ENCODE results near the gene RD3L.
"Not testable (repeated sequence)": the region's sequence is repeated elsewhere in the genome, so short reads cannot be mapped to it uniquely, and the experiment has no call there.

Gene RD3L

DNA sequence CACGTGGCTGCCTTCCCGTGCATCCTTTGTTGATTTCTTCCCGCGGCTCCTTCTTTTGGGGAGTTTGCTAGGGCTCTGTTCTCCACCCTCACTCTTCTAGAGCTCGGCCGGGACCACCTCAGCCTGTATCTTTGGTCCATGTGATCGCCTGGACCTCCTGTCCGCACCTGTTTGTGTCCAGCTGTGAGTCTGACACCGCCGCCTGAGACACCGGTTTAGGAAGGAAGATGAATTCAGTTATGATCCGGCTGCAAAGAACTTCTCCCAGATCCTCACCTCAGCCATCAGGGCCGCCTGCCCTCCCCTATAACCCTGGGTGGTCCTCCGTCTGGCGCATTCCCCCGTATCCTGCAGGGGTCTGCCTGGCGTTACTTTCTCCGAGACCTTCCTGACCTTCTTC is 14.8 kb downstream of the RD3L start:
- DNase-seq: no peak

DNA sequence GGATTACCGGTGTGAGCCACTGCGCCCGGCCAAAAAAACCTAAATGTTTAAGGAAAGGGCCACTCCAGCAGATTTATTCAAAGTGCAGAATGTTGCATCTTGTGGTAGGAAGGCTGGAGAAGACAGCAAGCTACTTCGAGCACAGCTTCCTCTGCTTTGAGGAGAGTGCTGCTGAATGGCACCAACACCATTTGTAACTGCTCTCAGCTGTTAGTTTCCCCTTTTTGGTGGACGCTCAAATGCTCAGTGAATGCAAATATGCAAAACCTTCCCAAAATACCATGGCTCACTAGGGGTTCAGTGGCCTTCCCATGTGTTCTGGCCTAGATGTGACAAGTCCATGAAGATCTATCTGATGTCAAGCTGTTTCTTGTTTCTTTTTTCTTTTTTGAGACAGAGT is 17.0 kb downstream of the RD3L start:
- no peak for DNase-seq

DNA sequence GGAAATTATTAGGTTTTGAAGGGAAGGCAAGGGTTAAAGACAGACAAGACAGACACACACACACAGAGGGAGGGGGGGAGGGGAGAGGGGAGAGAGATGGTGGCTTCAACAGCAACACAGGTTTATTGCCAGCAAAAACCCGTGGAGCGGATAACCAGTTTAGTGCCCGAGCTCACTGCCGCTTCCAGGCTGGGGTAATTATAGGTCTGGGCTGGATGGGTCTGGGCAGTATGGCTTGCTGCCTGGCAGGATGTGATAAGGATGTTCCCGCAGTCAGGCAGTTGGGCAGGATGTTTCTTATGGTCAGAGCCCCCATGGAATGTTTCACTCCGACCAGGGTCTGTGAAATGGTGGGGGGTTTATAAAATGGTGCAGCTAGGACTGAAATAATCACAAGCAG is 18.5 kb downstream of the RD3L start:
- no peak for DNase-seq

DNA sequence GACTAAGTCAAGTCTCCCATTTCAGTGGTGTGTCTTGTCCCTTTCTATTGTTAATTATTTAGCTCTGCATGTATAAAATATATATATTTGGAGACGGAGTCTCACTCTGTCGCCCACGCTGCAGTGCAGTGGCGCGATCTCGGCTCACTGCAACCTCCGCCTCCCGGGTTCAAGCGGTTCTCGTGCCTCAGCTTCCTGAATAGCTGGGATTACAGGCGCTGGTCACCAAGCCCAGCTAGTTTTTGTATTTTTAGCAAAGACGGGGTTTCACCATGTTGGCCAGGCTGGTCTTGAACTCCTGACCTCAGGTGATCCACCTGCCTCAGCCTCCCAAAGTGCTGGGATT is 20.5 kb downstream of the RD3L start:
- DNase-seq: not testable (repeated sequence)

DNA sequence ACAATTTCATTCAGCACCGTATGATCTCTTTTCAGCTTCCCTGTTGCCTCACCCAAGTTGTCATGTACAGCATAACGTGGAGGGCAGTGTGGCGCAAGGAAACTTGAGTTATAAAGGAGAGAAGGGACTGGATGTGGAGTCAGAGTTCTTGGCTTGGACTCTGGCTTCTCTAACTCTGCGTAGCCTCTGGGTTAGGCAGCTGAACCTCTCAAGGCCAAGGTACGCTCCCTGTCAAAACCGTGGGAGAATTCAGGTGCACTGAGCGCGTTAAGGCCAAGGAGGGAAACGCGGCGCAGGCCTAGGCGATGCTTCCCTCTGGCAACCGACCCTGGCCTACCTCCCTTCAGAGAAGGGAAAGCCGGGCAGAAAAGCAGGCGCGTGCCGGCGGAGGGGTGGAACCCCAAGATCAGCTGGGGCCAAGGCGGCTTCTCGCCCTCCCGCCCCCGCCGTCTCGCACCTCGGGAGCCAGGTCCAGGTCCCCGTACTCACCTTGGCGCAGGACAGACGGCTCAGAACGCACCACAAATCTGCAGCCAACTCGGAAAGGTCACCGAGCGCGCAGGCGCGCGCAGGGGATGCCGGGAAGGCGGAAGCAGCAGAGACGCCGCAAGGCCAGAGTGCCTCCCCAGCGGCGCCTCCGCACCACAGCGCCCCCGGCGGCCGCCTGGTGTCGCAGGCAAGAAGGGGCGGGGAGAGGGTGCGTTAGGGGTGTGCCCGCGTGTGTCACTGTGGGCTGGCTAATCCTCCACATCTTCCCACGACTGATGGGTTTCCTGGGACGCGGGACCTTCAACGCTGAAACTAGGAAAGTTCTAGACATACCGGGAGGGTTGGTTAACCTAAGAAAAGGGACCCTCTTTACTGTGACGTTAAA is 21.1 kb downstream of the RD3L start:
- DNase-seq: peak; percentile 95

DNA sequence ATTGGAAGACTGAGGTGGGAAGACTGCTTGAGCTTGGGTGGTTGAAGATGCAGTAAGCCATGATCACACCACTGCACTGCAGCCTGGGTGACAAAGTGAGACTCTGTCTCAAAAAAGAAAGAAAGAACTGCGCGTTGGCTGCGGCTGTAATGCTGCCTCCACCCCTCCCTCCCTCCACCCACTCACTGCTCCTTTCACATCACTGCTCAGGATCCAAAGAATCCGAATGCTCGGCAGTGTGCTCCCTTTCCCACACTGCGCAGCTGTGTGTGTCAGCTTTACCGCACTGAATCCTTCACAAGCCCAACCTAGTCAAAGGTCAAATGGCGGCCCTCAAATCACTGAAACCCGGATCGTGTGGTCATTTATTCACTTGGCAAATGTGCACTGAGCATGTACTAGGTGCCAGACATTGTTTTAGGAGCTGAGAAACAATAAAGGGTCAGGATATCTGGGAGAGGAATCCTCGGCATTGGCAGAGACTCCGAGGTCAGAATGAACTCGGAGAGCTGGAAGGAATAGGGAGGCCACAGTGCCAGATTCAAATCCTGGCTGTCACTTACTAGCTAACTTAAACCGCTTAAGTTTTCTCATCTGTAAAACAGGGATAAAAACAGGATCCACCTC is 25.6 kb downstream of the RD3L start:
- DNase-seq: no peak

DNA sequence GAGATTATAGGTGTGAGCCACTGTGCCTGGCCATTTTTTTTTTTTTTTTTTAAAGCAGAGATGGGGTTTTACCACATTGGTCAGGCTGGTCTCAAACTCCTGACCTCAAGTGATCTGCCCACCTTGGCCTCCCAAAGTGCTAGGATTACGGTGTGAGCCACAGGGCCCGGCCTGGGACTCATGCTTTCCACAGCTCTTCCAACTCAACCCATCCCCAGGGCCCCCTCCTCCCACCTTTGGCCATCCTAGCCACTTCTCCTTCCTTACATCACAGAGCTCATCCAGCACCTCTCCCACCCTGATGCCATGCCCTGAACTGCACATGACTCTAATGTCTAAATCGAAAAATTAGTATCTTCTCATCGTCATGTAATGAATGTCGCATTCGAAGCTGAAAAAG is 26.7 kb downstream of the RD3L start:
- no peak for DNase-seq

DNA sequence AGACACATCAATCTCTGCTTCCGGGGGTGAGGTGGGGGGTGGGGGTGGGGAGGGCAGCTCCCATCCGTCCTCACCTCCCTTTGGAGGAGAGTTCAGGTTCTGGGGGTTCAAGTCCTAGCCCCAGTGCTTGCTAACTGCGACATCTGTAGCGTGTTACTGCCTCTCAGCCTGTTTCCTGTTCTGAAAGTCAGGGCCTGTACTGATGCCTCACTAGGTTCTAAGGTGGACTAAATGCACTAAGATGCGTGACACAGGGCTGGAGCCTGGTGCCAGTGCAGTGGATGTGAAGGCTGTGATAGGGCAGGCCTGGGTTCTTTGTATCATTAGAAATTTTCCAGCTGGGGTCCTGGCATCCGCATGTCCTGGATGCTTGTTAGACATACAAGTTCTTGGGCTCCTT is 31.3 kb downstream of the RD3L start:
- no peak for DNase-seq

DNA sequence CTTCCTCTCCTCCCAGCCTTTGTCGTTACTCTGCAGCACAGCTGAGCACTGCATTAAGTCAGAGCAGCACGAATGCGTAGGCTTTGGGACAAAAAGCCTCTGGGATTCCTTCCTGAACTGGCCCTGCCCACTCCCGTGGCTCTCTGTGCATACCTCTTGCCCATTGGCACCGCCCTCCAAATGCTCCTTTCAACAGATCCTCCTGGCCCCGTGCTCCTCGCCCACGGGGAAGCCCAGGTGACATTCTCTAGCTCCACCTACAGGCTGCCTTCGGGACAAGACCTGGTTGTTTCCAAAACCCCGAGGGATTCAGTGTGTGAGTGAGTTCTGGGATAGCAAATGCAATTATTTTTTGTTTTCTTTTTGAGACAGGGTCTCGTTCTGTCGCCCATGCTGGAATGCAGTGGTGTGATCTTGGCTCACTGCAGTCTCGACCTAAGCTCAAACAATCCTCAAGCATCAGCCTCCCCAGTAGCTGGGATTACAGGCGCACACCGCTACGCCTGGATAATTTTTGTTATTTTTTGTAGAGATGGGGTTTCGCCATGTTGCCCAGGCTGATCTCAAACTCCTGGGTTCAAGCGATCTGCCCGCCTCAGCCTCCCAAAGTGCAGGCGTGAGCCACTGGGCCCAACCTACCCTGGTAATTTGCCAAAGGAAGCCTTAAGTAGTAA is 31.9 kb downstream of the RD3L start:
- DNase-seq: peak; percentile 70

DNA sequence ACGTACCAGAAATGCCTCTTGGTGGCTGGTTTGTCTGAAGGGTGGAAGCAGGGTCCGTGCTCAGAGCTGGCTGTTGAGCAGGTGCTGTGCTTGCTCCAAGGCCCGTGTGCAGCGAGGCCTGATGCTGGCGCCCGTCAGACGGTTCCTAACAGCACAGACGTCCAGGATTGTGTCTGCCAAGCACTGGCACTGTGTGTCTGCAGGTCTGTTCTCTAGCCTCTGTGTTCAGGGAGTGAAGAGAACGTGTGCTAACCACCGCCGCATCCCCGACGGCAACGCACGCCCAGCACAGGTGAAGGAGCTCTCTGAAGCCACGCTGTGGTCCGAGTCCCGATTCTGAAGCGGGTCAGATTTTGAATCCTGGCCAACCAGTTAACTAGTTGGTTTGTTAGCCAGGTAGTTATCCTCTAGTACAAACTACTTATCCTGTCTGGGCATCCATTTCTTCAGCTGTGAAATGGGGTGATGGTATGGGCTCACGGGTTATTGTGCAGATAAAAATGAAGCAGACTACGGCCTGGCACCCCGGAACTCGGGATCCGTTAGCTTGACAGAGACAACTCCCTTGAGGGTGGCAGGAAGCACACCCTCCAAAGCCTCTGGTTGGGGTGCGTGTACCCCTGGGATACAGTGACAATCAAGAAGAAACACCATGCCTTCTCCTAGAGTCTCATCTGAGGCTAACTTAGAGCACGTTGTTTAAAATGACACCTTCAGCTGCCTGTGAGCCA is 32.6 kb downstream of the RD3L start:
- DNase-seq: no peak

DNA sequence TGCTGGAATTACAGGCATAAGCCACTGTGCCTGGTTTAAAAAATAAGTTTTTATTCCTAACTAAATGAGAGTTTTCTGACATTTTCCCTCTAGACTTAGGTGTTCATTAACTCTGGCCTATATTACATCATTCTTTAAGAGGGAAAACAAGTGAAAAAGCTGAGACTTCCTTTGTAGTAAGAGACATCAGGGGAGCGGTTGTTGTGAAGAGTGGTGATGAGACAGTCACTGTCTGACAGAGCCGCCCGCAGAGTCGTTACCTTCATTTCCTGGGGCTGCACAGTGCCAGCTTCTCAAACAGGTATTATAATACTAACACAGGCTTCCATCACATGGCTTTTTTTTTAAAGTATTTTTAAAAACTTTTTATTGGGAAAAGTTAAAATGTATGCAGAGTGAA is 33.7 kb downstream of the RD3L start:
- peak; percentile 48 for DNase-seq

DNA sequence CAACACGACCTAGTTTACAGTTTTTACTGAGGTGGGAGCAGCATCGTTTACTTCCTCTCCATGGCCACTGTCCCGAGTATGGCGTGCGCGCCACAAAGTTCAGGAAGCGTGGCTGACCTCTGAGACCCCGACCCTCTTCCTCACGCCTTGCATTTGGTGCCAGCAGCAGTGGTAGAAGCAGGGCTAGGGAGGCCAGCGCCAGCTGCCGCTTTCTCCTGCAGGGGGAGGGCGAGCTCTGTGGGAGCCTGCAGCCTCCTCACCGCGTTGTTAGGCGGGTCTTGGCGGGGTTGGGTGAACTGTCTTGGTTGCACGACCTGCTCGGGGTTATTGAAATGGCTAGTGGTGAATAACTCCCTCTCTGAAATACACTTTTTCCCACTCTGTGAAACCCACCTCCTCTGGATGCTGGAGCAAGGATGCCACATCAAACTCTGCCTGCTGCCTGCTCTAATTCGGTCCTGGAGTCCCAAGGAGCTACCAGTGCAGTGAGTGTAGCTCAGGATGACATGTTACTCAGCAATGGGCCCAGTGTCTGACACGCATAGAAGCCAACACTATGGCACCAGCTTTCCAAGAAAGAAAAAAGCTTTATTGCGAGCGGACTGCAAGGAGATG is 36.4 kb downstream of the RD3L start:
- DNase-seq: peak; percentile 15

DNA sequence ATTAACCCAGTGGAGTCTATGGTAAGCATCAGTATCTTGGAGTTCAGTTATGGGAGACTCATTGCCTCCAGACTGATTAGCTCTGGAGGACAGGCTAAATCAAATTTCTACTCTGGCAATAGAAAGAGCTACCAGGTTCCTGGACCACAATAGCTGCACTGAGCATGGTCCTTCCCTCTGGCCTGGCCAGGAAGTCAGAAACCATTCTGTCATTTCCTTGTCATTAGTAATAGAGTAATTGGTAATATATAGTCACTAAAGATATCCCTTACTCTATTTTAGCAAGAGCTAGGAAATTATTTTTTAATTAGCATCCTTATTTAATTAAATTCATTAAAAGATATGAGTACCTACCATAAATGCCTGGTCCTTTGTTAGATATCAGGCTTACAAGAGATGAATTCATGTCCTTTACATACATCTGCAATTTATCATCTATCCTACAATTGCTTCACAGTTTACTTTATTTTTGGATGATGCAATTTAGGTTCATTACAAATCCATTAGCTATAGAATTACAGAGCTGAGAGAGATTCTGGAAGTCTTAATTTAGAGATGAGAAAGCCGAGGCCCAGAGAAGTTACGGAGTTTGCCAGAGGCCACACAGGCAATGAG is 37.7 kb downstream of the RD3L start:
- no peak for DNase-seq

DNA sequence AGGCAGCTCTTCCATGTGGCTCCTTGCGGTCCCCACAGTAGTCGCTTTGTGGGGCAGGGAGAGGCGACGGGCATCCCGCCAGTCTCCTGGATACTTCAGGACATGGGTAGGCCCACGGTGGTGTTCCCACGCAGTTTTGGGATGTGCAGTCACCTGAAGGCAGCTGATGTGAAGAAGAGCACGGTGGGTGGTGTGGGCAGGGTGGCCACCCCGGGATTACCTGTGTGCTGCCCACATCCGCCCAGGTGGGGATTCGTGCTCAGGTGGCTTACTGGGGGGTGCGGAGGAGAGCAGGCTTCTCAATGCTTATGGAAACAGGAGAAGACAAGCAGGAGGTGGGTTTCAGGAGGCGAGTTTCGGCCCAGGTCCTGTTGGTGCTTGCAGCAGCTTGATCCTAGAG is 42.5 kb downstream of the RD3L start:
- DNase-seq: no peak

DNA sequence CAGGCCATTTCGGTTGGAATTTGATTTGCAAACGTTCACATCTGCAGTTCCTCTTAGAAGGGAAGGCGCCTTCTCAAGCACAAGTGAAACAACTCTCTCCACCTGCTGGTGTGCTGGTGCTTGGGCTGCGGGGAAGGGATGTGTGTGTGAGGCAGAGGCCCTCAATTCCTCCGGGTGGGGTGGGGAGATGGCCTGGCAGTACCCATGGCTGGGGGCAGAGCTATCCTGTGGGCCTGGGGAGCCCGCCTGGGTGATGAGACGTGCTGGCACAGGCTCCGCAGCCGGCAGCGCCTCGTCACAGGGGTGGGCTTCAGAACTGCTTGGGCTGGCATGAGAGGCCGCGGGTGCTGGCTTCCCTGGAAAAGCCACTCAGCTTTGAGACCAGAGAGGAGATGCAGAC is 43.0 kb downstream of the RD3L start:
- no peak for DNase-seq

DNA sequence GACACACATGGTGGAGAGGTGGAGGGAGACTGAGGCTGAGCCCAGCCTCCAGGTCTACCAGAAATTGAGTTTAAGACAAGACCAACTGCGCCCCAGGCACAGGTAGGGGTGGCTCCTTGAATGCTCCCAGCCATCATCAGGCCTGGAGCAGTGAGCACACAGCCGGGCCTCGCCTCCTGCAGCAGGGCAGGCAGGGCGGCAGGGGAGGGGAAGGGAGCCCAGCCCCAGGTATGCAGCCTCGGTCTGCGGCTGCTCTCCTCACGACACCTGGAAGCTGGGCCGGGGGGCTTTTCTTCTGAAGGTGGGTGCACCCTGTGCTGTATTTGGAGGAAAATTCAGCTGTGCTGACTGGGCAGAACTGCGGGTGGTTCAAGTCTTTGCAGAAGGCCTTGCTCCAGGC is 43.6 kb downstream of the RD3L start:
- no peak for DNase-seq

DNA sequence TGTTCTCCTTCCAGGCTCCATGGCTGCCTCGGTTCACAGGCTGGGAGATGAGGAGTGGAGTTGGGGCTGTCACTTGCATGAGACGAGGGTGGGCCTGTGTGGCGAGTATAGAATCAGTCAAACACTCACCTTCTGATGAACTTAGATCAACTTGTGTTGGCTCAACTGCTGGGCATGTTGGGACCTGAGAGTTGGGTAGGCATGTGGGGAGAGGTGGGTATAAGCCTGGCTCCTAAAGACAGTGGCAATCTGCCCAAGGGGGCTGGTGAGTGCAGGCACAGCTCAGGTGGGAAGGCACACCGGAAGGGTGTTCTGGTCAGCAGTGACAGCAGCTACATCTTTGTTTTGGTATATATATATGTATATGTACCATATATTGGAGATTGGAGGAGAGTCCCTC is 44.1 kb downstream of the RD3L start:
- DNase-seq: no peak

DNA sequence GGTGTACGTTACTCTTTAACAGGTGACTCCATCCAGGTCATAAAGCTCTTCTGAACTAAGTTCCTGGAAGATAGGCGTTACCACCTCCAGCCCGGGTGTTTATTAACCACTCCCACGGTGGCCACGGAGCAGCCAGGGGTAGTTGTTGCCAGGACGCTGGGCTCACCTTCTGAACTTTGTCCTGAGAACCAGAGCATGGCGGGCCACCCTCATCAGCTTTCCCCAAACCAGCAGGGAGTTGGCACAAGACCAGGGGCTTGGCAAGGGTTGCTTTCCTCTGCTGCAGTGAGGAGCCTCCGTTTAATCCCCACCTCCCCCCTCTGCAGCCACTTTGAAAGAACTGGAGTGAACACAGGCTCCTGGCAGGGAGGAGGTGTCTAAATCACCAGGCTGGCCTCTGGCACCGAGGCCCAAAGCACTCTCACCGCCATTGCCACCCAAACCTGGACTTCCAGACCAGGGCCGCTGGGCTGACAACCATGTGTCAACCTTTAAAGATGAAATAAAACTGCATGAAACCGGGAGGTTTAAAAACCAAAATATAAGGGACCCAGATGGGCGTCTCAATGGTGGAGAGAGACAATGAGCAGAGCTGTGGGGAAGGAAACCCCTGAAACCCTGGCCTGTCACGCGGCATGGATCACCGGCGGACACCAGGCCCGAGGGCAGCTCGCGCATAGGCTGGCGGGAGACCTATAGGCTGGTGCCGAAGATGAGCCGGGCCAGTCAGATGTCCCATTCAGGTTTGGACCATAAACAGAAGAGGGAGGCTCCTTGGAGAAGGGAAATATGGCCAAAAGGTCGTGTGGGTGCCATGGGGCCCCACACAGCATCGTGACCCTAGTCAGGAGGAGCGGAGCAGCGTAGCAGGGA is 45.0 kb downstream of the RD3L start:
- DNase-seq: no peak

DNA sequence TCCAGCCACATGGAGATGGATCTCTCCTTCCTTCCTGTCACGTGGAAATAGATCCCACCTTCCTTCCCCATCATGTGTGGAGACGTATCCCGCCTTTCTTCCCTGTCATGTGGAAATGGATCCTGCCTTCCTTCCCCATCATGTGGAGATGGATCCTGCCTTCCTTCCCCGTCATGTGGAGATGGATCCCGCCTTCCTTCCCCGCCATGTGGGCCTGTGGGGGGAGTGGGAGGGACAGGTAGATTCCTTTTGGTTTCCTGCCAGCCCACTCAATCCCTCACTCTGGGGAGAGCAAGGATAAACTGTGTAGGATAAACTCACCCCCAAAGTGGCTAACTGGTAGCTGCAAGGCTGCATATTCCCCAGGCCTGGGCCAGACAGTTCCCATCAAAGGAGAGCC is 45.8 kb downstream of the RD3L start:
- DNase-seq: no peak

DNA sequence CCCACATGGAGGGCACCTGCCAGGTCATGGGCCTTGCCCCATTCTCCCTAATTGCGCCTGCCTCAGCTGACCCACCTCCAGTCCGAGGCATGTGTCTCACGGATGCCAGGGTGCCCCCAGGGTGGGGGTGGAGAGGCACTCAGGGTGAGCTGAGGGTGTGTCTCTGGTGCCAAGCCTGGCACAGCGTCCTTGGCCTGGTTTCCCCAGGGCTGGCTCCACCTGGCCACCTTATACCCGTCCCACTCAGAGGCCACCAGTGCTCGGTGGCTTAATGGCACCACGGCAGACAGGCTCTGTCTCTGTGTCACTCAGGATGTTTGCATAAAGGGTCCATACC is 47.6 kb downstream of the RD3L start:
- DNase-seq: no peak

DNA sequence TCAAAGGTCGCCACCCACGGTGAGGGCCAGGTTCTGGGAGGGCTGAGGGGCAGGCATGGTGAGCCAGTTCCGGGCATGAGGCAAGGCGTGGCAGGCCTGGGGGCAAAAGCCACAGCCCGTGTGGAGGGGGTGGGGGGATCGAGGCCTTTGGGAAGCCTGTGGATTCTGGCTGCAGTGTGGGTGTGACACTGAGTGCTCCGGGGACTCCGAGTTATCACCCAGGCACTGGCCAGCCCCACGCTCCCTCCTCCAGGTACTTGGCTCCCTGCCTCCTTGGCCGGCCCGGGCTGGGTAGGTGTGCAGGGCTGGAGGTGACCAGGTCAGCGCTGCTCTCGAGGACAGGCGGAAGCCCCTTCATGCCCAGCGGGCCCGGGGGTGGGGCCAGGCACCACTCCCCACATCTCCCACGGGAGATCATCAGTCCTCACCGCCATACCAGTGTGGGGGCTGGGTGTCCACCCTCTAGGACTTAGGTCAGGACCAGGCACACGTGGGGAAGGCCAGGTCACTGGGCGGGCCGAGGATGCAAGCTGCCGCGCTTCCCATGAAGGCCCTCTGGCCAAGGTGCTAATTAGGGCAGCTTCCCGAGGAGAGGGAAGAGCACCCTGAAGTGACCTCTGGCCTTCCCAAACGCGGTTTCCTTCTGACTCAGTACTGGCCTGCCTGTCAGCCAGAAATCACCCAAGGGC is 48.2 kb downstream of the RD3L start:
- DNase-seq: no peak

Data from activated gamma-delta T cell treated with Interleukin-2 at 50 U/mL for 16 hours (primary cell).